DOHH2 (cell line): ENCODE results near the gene ARFGAP2.

Source experiments
- H3F3A ChIP-seq: fragments of 200-600 bp; sonication (generic), shearing (Covaris generic); 2 replicates; pipeline ENCODE4 v1.6.0; 2016; ENCODE audit warnings: antibody characterized with exemption, mild to moderate bottlenecking; ENCODE audit not compliant: control insufficient read depth, insufficient read depth
- H3K27ac ChIP-seq: fragments of 200-600 bp; sonication (generic); 2 replicates; pipeline ENCODE4 v1.5.1; 2014; ENCODE audit warnings: low read depth, mild to moderate bottlenecking, low read length, moderate library complexity
- H3K27me3 ChIP-seq: fragments of 200-600 bp; sonication (generic); 2 replicates; pipeline ENCODE4 v1.6.1; 2014; ENCODE audit warnings: mild to moderate bottlenecking, low read length, mixed read lengths; ENCODE audit not compliant: control insufficient read depth
- H3K36me3 ChIP-seq: fragments of 200-600 bp; sonication (generic); 2 replicates; pipeline ENCODE4 v1.6.1; 2014; ENCODE audit warnings: mild to moderate bottlenecking, low read length, moderate library complexity, mixed read lengths; ENCODE audit not compliant: control insufficient read depth
- H3K4me1 ChIP-seq: fragments of 200-600 bp; sonication (generic); 2 replicates; pipeline ENCODE4 v1.6.1; 2014; ENCODE audit warnings: mild to moderate bottlenecking, low read length, mixed read lengths; ENCODE audit not compliant: control insufficient read depth
- H3K4me2 ChIP-seq: fragments of 200-600 bp; sonication (generic); 2 replicates; pipeline ENCODE4 v1.6.0; 2014; ENCODE audit warnings: mild to moderate bottlenecking, low read length, moderate library complexity
- H3K4me3 ChIP-seq: fragments of 200-600 bp; sonication (generic); 2 replicates; pipeline ENCODE4 v1.5.1; 2014; ENCODE audit warnings: mild to moderate bottlenecking, low read length, mixed read lengths
- H3K79me2 ChIP-seq: fragments of 200-600 bp; sonication (generic); 2 replicates; pipeline ENCODE4 v1.6.1; 2014; ENCODE audit warnings: mild to moderate bottlenecking, low read length, mixed read lengths; ENCODE audit not compliant: control insufficient read depth
- H3K9me2 ChIP-seq: fragments of 200-600 bp; sonication (generic); replicated peaks from 2 replicates; pipeline ENCODE4 v1.6.1; 2014; ENCODE audit warnings: mild to moderate bottlenecking, low read length, mixed read lengths; ENCODE audit not compliant: control insufficient read depth
- H3K9me3 ChIP-seq: fragments of 200-600 bp; sonication (generic); 2 replicates; pipeline ENCODE4 v1.6.1; 2014; ENCODE audit warnings: antibody characterized with exemption, low read length, mixed read lengths; ENCODE audit not compliant: control insufficient read depth, insufficient read depth
- H4K20me1 ChIP-seq: fragments of 200-600 bp; sonication (generic); 2 replicates; pipeline ENCODE4 v1.6.0; 2014; ENCODE audit warnings: low read depth, mild to moderate bottlenecking, antibody characterized with exemption, low read length, moderate library complexity; ENCODE audit not compliant: control insufficient read depth, insufficient read depth
- CTCF ChIP-seq: fragments of 200-600 bp; sonication (generic); IDR thresholded peaks from one replicate; pipeline ENCODE4 v1.5.1; 2014; ENCODE audit warnings: antibody characterized with exemption, mild to moderate bottlenecking, low read depth, low read length; ENCODE audit not compliant: poor library complexity, severe bottlenecking
- EZH2phosphoT487 ChIP-seq: fragments of 200-600 bp; sonication (generic); IDR thresholded peaks from 2 replicates; pipeline ENCODE4 v1.6.1; 2017; ENCODE audit warnings: borderline replicate concordance, mild to moderate bottlenecking, antibody characterized with exemption, low read length, moderate library complexity, mixed read lengths

The ARFGAP2 gene

GRCh38 chr11:47161134-47161854, 15.4 kb downstream of the ARFGAP2 start:
- no peaks in the 10 kb centered on the region for H3K9me2 ChIP-seq
- H3K4me1 ChIP-seq: no peaks in the 10 kb centered on the region; the same call in 1 of the 2 replicates
- no peaks in the 10 kb centered on the region for H3F3A ChIP-seq
- H3K4me2 ChIP-seq: no peak overlapping the region
- no peak overlapping the region for H3K4me3 ChIP-seq
- no peaks in the 10 kb centered on the region for H3K27me3 ChIP-seq
- H3K79me2 ChIP-seq: no peaks in the 10 kb centered on the region
- peaks cover 45% of the 10 kb centered on the region for H3K36me3 ChIP-seq
- H4K20me1 ChIP-seq: no peaks in the 10 kb centered on the region; the same call in 1 of the 2 replicates
- no peak overlapping the region for H3K27ac ChIP-seq
- H3K9me3 ChIP-seq: no peaks in the 10 kb centered on the region
- TF ChIP-seq CTCF (peak; percentile 74), EZH2phosphoT487 (no peak)

DNA sequence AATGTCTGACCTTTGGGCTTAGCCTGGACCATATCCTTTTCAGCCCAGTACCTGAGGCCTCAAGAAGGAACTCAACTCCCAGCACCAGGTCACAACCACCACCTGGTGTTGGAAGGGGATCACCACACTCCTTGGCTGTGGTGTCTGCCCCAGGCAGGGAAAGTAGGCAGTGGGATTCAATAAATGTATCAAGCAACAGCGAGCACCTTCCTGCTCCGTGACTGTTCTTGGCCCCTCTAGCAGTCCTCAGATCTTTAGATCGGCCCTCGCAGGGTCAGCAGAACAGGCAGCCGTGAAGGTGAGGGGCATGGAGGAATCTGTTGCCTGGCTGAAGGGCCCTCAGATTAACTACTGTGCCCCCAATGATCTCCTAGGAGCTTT, 15.9 kb downstream of the ARFGAP2 start:
- Histone ChIP-seq H3K9me3 (no peaks in the 10 kb centered on the region), H3K27ac (no peak overlapping the region), H3K4me2 (no peak overlapping the region), H3K4me3 (no peak overlapping the region), H3K36me3 (peaks cover 40% of the 10 kb centered on the region), H3K9me2 (no peaks in the 10 kb centered on the region), H4K20me1 (no peaks in the 10 kb centered on the region), H3K27me3 (no peaks in the 10 kb centered on the region), H3K4me1 (peaks cover 3% of the 10 kb centered on the region), H3F3A (no peaks in the 10 kb centered on the region), H3K79me2 (no peaks in the 10 kb centered on the region)
- TF ChIP-seq CTCF (no peak), EZH2phosphoT487 (no peak)

GRCh38 chr11:47158242-47158641, 18.4 kb downstream of the ARFGAP2 start:
- no peaks in the 10 kb centered on the region for H3K27me3 ChIP-seq
- no peaks in the 10 kb centered on the region for H3F3A ChIP-seq
- H3K9me3 ChIP-seq: no peaks in the 10 kb centered on the region
- no peaks in the 10 kb centered on the region for H4K20me1 ChIP-seq
- no peak overlapping the region for H3K27ac ChIP-seq
- H3K4me2 ChIP-seq: no peak overlapping the region
- no peak overlapping the region for H3K4me3 ChIP-seq
- H3K79me2 ChIP-seq: no peaks in the 10 kb centered on the region
- H3K9me2 ChIP-seq: no peaks in the 10 kb centered on the region
- peaks cover 25% of the 10 kb centered on the region for H3K4me1 ChIP-seq
- no peak for TF ChIP-seq EZH2phosphoT487
- no peak for TF ChIP-seq CTCF
- H3K36me3 ChIP-seq: peaks cover 17% of the 10 kb centered on the region
